ENCODE measurements around the gene GPR37L1.
"Not testable (repeated sequence)": the region's sequence is repeated elsewhere in the genome, so short reads cannot be mapped to it uniquely, and the experiment has no call there.

Gene GPR37L1

DNA sequence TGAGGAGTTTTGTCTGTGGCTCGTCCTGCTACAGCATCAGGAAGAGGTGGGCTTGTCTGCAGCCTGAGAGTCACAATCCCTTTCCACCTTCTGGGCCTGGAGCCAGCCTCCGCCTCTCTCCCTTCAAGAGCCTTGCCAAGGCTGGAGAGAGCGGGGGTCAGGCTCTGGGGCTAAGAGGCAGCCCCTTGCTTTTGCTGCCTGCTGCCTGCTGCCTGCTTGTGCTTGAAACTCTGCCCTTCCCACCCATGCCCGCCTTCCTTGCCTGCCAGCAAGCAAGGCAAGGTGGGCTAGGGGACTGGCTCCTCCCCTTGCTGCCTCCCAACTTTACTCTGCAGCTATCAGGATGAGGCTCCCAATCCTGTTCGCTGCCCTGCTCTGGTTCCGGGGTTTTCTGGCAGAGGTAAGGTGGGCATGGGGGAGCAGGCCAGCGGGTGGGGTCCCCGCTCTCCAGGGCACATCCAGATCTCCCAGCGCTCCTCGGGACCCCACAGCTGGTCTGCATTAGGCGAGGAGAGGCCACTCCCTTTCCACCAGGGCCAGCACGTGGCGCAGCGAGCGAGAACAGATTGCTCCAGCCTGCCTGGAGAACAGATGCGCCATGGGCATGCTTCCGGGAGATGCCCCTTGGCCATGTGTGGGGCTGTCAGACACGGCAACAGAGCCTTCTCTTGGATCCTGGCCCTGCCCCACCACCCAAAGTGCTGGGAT is 45.1 kb downstream of the GPR37L1 start:
- Histone ChIP-seq H3K9ac (ENCODE audit: low read depth, low read length) (no peak overlapping the region), H3K36me3 (ENCODE audit: insufficient read depth, low read length) (no peaks in the 10 kb centered on the region), H3K27me3 (ENCODE audit: control insufficient read depth, insufficient read depth, low read length) (peaks cover 10% of the 10 kb centered on the region), H3K4me2 (ENCODE audit: low read length) (peak overlapping the region; percentile 54), H3K4me1 (ENCODE audit: control insufficient read depth, insufficient read depth, low read length) (peaks cover 7% of the 10 kb centered on the region), H3K9me3 (replicated peaks; ENCODE audit: low read length) (no peaks in the 10 kb centered on the region), H3K4me3 (ENCODE audit: low read length) (no peak overlapping the region)

GRCh38 chr1:202168861-202169260 is 46.1 kb downstream of the GPR37L1 start:
- Histone ChIP-seq H3K36me3 (ENCODE audit: insufficient read depth, low read length) (no peaks in the 10 kb centered on the region), H3K27me3 (ENCODE audit: control insufficient read depth, insufficient read depth, low read length) (peaks cover 6% of the 10 kb centered on the region), H3K4me1 (ENCODE audit: control insufficient read depth, insufficient read depth, low read length) (peaks cover 7% of the 10 kb centered on the region)

DNA sequence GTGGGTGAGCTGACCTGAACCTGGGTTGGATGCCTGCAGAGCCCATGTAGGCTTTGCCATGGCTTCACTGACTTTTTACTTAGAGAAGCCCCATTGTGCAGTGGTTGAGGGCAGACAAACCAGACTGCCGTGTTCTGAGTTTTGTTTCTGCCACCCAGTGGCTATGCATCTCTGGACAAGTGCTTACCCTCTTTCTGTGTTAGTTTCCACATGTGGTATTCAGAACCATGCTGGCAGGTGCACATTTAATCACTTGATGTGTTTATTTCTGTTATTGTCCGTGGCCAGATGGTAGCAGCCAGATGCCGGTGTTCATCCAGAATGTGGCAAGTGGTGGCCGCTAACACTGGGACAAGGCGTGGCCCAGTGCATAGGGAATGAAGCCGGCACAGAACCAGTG is 48.0 kb downstream of the GPR37L1 start:
- Histone ChIP-seq H3K4me1 (ENCODE audit: control insufficient read depth, insufficient read depth, low read length) (peaks cover 7% of the 10 kb centered on the region), H3K27me3 (ENCODE audit: control insufficient read depth, insufficient read depth, low read length) (peaks cover 6% of the 10 kb centered on the region), H3K9ac (ENCODE audit: low read depth, low read length) (no peak overlapping the region)

More at GRCh38 chr1:202168861-202169260, 46.1 kb downstream of the GPR37L1 start:
- H3K9ac ChIP-seq (ENCODE audit: low read depth, low read length), result no peak overlapping the region
- H3K4me2 ChIP-seq (ENCODE audit: low read length), result no peak overlapping the region
- no peaks in the 10 kb centered on the region for H3K9me3 ChIP-seq (replicated peaks; ENCODE audit: low read length)
- no peak overlapping the region for H3K4me3 ChIP-seq (ENCODE audit: low read length)

GRCh38 chr1:202171292-202172014 is 48.7 kb downstream of the GPR37L1 start:
- Histone ChIP-seq H3K9ac (ENCODE audit: low read depth, low read length) (no peak overlapping the region), H3K27me3 (ENCODE audit: control insufficient read depth, insufficient read depth, low read length) (peaks cover 6% of the 10 kb centered on the region), H3K9me3 (replicated peaks; ENCODE audit: low read length) (no peaks in the 10 kb centered on the region)

More for the DNA sequence above, 48.0 kb downstream of the GPR37L1 start:
- H3K4me2 ChIP-seq (ENCODE audit: low read length), result no peak overlapping the region
- H3K9me3 ChIP-seq (replicated peaks; ENCODE audit: low read length), result no peaks in the 10 kb centered on the region
- H3K4me3 ChIP-seq (ENCODE audit: low read length), result no peak overlapping the region
- no peaks in the 10 kb centered on the region for H3K36me3 ChIP-seq (ENCODE audit: insufficient read depth, low read length)

DNA sequence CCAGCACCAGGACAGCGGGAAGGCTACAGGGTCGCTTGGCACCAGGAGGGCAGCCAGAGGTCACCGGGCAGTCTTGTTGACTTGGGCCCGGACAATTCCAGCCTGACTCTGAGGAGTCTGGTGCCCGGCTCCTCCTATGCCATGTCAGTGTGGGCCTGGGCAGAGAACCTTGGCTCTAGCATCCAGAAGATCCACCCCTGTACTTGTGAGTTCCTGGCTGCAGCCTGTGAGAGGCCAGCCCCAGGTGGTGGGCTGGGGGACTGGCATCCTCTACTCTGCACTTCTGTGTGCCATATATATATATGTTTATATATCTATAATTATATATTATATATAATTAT is 49.3 kb downstream of the GPR37L1 start:
- Histone ChIP-seq H3K9ac (ENCODE audit: low read depth, low read length) (no peak overlapping the region), H3K9me3 (replicated peaks; ENCODE audit: low read length) (no peaks in the 10 kb centered on the region), H3K4me2 (ENCODE audit: low read length) (no peak overlapping the region), H3K4me3 (ENCODE audit: low read length) (no peak overlapping the region), H3K4me1 (ENCODE audit: control insufficient read depth, insufficient read depth, low read length) (peaks cover 7% of the 10 kb centered on the region), H3K27me3 (ENCODE audit: control insufficient read depth, insufficient read depth, low read length) (peaks cover 6% of the 10 kb centered on the region), H3K36me3 (ENCODE audit: insufficient read depth, low read length) (no peaks in the 10 kb centered on the region)

More at GRCh38 chr1:202171292-202172014, 48.7 kb downstream of the GPR37L1 start:
- no peak overlapping the region for H3K4me2 ChIP-seq (ENCODE audit: low read length)
- H3K4me3 ChIP-seq (ENCODE audit: low read length), result no peak overlapping the region
- no peaks in the 10 kb centered on the region for H3K36me3 ChIP-seq (ENCODE audit: insufficient read depth, low read length)
- H3K4me1 ChIP-seq (ENCODE audit: control insufficient read depth, insufficient read depth, low read length), result peaks cover 7% of the 10 kb centered on the region

DNA sequence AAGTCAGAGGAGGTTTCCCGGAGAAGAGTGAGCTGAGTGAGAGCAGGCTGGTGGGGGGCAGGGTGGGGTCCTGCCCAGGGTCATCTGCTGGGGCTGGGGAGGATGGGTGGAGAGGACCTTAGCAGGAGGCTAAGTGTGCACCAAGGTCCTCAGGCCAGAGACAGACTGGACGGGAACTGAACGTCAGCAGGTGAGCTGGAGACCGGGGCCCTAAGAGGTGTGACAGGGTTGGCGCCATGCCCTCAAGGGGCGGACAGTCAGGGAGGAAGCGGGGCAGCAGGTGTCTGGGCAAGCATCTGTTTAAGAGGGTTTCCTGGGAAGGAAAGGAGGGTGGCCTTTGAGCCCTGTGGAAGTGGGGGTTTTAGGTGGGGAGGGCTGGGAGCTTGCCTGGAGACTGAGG is 51.3 kb downstream of the GPR37L1 start:
- no peaks in the 10 kb centered on the region for H3K36me3 ChIP-seq (ENCODE audit: insufficient read depth, low read length)
- H3K4me3 ChIP-seq (ENCODE audit: low read length), result no peak overlapping the region
- H3K9ac ChIP-seq (ENCODE audit: low read depth, low read length), result no peak overlapping the region
- H3K9me3 ChIP-seq (replicated peaks; ENCODE audit: low read length), result no peaks in the 10 kb centered on the region
- peaks cover 21% of the 10 kb centered on the region for H3K27me3 ChIP-seq (ENCODE audit: control insufficient read depth, insufficient read depth, low read length)
- H3K4me2 ChIP-seq (ENCODE audit: low read length), result no peak overlapping the region
- no peaks in the 10 kb centered on the region for H3K4me1 ChIP-seq (ENCODE audit: control insufficient read depth, insufficient read depth, low read length)

- H3K9me3 ChIP-seq (replicated peaks; ENCODE audit: low read length), result no peaks in the 10 kb centered on the region
- no peaks in the 10 kb centered on the region for H3K4me1 ChIP-seq (ENCODE audit: control insufficient read depth, insufficient read depth, low read length)
- no peak overlapping the region for H3K4me2 ChIP-seq (ENCODE audit: low read length)
- peaks cover 46% of the 10 kb centered on the region for H3K27me3 ChIP-seq (ENCODE audit: control insufficient read depth, insufficient read depth, low read length)
- no peak overlapping the region for H3K4me3 ChIP-seq (ENCODE audit: low read length)
- no peaks in the 10 kb centered on the region for H3K36me3 ChIP-seq (ENCODE audit: insufficient read depth, low read length)
- no peak overlapping the region for H3K9ac ChIP-seq (ENCODE audit: low read depth, low read length)
Measured at GRCh38 chr1:202176949-202177927, 54.5 kb downstream of the GPR37L1 start.

DNA sequence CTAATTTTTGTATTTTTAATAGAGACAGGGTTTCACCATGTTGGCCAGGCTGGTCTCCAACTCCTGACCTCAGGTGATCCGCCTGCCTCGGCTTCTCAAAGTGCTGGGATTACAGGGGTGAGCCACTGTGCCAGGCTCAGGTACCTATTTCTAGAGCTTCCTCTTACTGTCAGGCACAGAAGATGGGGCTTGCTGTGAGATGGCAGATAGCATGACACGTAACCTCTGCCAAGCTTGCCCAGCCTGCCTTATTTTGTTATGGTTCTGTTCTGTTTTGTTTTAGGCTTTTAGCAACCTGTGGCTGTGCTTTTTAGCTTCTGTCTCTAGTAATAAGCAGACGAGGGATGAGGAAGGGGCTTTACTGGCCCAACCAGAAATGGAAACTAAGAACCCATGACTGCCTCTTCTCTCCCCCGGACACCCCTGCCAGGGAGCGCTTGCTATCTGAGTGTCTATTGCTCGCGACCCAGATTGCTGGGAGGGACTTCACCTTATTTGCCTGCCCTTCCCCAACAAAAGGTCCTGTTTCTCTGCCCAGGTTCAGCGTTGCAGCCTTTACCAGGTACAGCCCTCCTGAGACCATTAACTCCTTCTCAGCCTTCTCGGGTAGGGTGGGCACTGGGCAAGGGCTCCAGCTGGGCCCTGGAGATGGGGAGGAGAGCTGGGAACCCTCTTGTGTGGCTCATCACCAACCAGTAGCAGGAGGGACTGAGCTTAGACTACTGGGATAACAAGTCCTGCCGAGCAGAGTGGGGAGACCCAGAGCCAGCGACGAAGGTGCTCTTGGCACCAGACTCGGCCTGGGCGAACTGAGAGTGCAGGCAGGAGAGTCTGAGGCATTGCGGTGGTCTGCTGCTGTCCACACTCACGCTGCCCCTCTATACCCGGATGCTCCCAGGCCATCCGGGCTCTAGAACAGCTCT is 57.4 kb downstream of the GPR37L1 start:
- no peak overlapping the region for H3K4me3 ChIP-seq (ENCODE audit: low read length)
- H3K4me2 ChIP-seq (ENCODE audit: low read length), result no peak overlapping the region
- peaks cover 63% of the 10 kb centered on the region for H3K27me3 ChIP-seq (ENCODE audit: control insufficient read depth, insufficient read depth, low read length)
- H3K9ac ChIP-seq (ENCODE audit: low read depth, low read length), result no peak overlapping the region
- peaks cover 4% of the 10 kb centered on the region for H3K4me1 ChIP-seq (ENCODE audit: control insufficient read depth, insufficient read depth, low read length)
- no peaks in the 10 kb centered on the region for H3K36me3 ChIP-seq (ENCODE audit: insufficient read depth, low read length)
- no peaks in the 10 kb centered on the region for H3K9me3 ChIP-seq (replicated peaks; ENCODE audit: low read length)

DNA sequence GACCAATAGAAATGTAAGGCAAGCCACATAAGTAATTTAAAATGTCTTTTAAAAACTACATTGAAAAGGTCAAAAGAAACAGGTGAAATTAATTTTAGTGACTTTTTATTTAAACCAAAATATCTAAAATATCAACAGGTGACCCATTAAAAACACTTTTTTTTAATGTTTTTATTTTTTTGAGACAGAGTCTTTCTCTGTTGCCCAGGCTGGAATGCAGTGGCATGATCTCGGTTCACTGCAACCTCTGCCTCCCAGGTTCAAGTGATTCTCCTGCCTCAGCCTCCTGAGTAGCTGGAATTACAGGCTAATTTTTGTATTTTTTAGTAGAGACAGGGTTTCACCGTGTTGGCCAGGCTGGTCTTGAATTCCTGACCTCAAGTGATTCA is 58.0 kb downstream of the GPR37L1 start:
- not testable (repeated sequence) for H3K4me1 ChIP-seq (ENCODE audit: control insufficient read depth, insufficient read depth, low read length); H3K4me2 ChIP-seq (ENCODE audit: low read length); H3K36me3 ChIP-seq (ENCODE audit: insufficient read depth, low read length); H3K9me3 ChIP-seq (replicated peaks; ENCODE audit: low read length); H3K9ac ChIP-seq (ENCODE audit: low read depth, low read length); H3K4me3 ChIP-seq (ENCODE audit: low read length)
- H3K27me3 ChIP-seq (ENCODE audit: control insufficient read depth, insufficient read depth, low read length), result peaks cover 65% of the 10 kb centered on the region

- no peaks in the 10 kb centered on the region for H3K9me3 ChIP-seq (replicated peaks; ENCODE audit: low read length)
- H3K4me3 ChIP-seq (ENCODE audit: low read length), result no peak overlapping the region
- H3K4me1 ChIP-seq (ENCODE audit: control insufficient read depth, insufficient read depth, low read length), result peaks cover 5% of the 10 kb centered on the region
- H3K27me3 ChIP-seq (ENCODE audit: control insufficient read depth, insufficient read depth, low read length), result peaks cover 67% of the 10 kb centered on the region
- no peak overlapping the region for H3K9ac ChIP-seq (ENCODE audit: low read depth, low read length)
- no peak overlapping the region for H3K4me2 ChIP-seq (ENCODE audit: low read length)
- no peaks in the 10 kb centered on the region for H3K36me3 ChIP-seq (ENCODE audit: insufficient read depth, low read length)
Measured at GRCh38 chr1:202181586-202181985, 58.9 kb downstream of the GPR37L1 start.

Data from skeletal muscle satellite cell (primary cell).